RPMI7951 (cell line): ENCODE data around the gene NOS1AP. TPM values are rescaled to one million over a fixed set of nuclear protein-coding genes. Genes with fewer than 3 reads are reported as not detected.
A peak's percentile ranks its signal among the peaks of the same experiment; 100 is the strongest.

Experiments used
- DNase-seq: peaks from one replicate; pipeline ENCODE4 v3.0.0-alpha.2; 2012; ENCODE audit warnings: low read depth
- total RNA-seq: library from RNA; depleted of rRNA; stranded (reverse); fragments of >200 nt; shearing (Covaris generic); gene quantifications from 2 replicates; pipeline ENCODE4 v1.2.3, GENCODE V29; 2014

Gene NOS1AP
- total RNA-seq, 1 experiment from 2014 or later, result not detected

- no peak for DNase-seq
Measured at GRCh38 chr1:162250004-162250730, 180.7 kb downstream of the NOS1AP start.

- no peak for DNase-seq
Measured at GRCh38 chr1:162251102-162251501, 181.6 kb downstream of the NOS1AP start.

- DNase-seq, result no peak
Measured at GRCh38 chr1:162252214-162252613, 182.7 kb downstream of the NOS1AP start.

- DNase-seq, result no peak
Measured at GRCh38 chr1:162253790-162254189, 184.3 kb downstream of the NOS1AP start.

GRCh38 chr1:162256287-162256686, 186.8 kb downstream of the NOS1AP start:
- no peak for DNase-seq

- no peak for DNase-seq
Measured at GRCh38 chr1:162258394-162258793, 188.9 kb downstream of the NOS1AP start.

- no peak for DNase-seq
Measured at GRCh38 chr1:162259894-162260455, 190.5 kb downstream of the NOS1AP start.

GRCh38 chr1:162264108-162264507, 194.6 kb downstream of the NOS1AP start:
- DNase-seq, result no peak

- DNase-seq, result no peak
Measured at GRCh38 chr1:162265983-162266382, 196.5 kb downstream of the NOS1AP start.

GRCh38 chr1:162270016-162270770, 200.7 kb downstream of the NOS1AP start:
- DNase-seq, result no peak

- DNase-seq, result no peak
Measured at GRCh38 chr1:162271972-162272371, 202.5 kb downstream of the NOS1AP start.

GRCh38 chr1:162272419-162272818, 202.9 kb downstream of the NOS1AP start:
- no peak for DNase-seq

GRCh38 chr1:162275622-162276175, 206.2 kb downstream of the NOS1AP start:
- no peak for DNase-seq

- DNase-seq, result peak; percentile 29
Measured at GRCh38 chr1:162276493-162276892, 207.0 kb downstream of the NOS1AP start.

GRCh38 chr1:162279136-162279498, 209.6 kb downstream of the NOS1AP start:
- no peak for DNase-seq

- no peak for DNase-seq
Measured at GRCh38 chr1:162281426-162281825, 211.9 kb downstream of the NOS1AP start.

GRCh38 chr1:162283657-162284056, 214.2 kb downstream of the NOS1AP start:
- no peak for DNase-seq

- DNase-seq, result no peak
Measured at GRCh38 chr1:162284206-162284955, 214.9 kb downstream of the NOS1AP start.

- DNase-seq, result no peak
Measured at GRCh38 chr1:162285149-162285561, 215.7 kb downstream of the NOS1AP start.

- DNase-seq, result no peak
Measured at GRCh38 chr1:162291000-162291399, 221.5 kb downstream of the NOS1AP start.

GRCh38 chr1:162292422-162292849, 222.9 kb downstream of the NOS1AP start:
- DNase-seq, result peak; percentile 3
